HepG2 (cell line): ENCODE results near the gene PXK. TPM values are rescaled to one million over a fixed set of nuclear protein-coding genes. Genes with fewer than 3 reads are reported as not detected.

Experiments used
- BHLHE40 ChIP-seq: IDR thresholded peaks from 2 replicates; pipeline ENCODE4 v1.6.1; 2011; ENCODE audit warnings: low read length, improper control_type of control experiment
- BRF2 ChIP-seq: sonication (generic); formaldehyde crosslinking; IDR thresholded peaks from 2 replicates; pipeline ENCODE4 v1.8.1; 2022; ENCODE audit warnings: mild to moderate bottlenecking, missing genetic modification reagents
- CCAR2 ChIP-seq: fragments of 200-400 bp; formaldehyde crosslinking; optimal IDR thresholded peaks from 2 replicates; pipeline ENCODE3; 2018; ENCODE audit warnings: low read depth, mild to moderate bottlenecking, low read length, moderate library complexity
- IRF2 ChIP-seq: IDR thresholded peaks from 2 replicates; pipeline ENCODE4 v1.6.1; 2018; ENCODE audit warnings: missing genetic modification reagents, missing compliant biosample characterization
- JUN ChIP-seq: sonication (generic); formaldehyde crosslinking; IDR thresholded peaks from 2 replicates; pipeline ENCODE4 v1.4.0; 2020; ENCODE audit warnings: mild to moderate bottlenecking, missing genetic modification reagents
- KAT7 ChIP-seq: IDR thresholded peaks from 2 replicates; pipeline ENCODE4 v1.6.1; 2018; ENCODE audit warnings: borderline replicate concordance, missing compliant biosample characterization
- KLF12 ChIP-seq: sonication (generic); formaldehyde crosslinking; IDR thresholded peaks from 2 replicates; pipeline ENCODE4 v1.4.0; 2020; ENCODE audit warnings: missing genetic modification reagents, borderline replicate concordance
- MEF2D ChIP-seq: sonication (generic); formaldehyde crosslinking; IDR thresholded peaks from 2 replicates; pipeline ENCODE4 v1.5.1; 2020; ENCODE audit warnings: mild to moderate bottlenecking, missing genetic modification reagents
- REPIN1 ChIP-seq: sonication (generic); formaldehyde crosslinking; IDR thresholded peaks from 2 replicates; pipeline ENCODE4 v1.8.0; 2022; ENCODE audit warnings: missing genetic modification reagents, low read depth, mild to moderate bottlenecking, borderline replicate concordance
- YY1 ChIP-seq: IDR thresholded peaks from 2 replicates; pipeline ENCODE4 v1.6.1; 2011; ENCODE audit warnings: low read length, low read depth, moderate library complexity, mild to moderate bottlenecking; ENCODE audit not compliant: insufficient read depth, insufficient replicate concordance
- ZBTB1 ChIP-seq: sonication (generic); formaldehyde crosslinking; IDR thresholded peaks from 2 replicates; pipeline ENCODE4 v1.4.0; 2020; ENCODE audit warnings: missing genetic modification reagents, borderline replicate concordance
- ZNF180 ChIP-seq: sonication (generic); formaldehyde crosslinking; IDR thresholded peaks from 2 replicates; pipeline ENCODE4 v1.4.0; 2020; ENCODE audit warnings: low read depth, missing genetic modification reagents, borderline replicate concordance
- ZNF317 ChIP-seq: sonication (generic); formaldehyde crosslinking; IDR thresholded peaks from 2 replicates; pipeline ENCODE4 v1.5.0; 2020; ENCODE audit warnings: mild to moderate bottlenecking, missing genetic modification reagents
- ZNF639 ChIP-seq: conservative IDR thresholded peaks from 2 replicates; pipeline ENCODE4 v1.6.1; 2018; ENCODE audit warnings: missing genetic modification reagents
- ZNF670 ChIP-seq: sonication (generic); formaldehyde crosslinking; IDR thresholded peaks from 2 replicates; pipeline ENCODE4 v1.8.0; 2022; ENCODE audit warnings: mild to moderate bottlenecking, missing genetic modification reagents, borderline replicate concordance
- ZNF773 ChIP-seq: sonication (generic); formaldehyde crosslinking; IDR thresholded peaks from 2 replicates; pipeline ENCODE4 v1.4.0; 2020; ENCODE audit warnings: missing genetic modification reagents, borderline replicate concordance
- polyA plus RNA-seq, 8 experiments: library from polyadenylated mRNA; depleted of rRNA in 3 of 8; stranded (reverse) in 7 of 8; unstranded in 1 of 8; fragments of >200 nt; fragmentation: Illumina TruSeq in 4 of 8; extraction: Trizol in 4 of 8; gene quantifications; 2 replicates each; pipeline versions ENCODE4 v1.2.1 to v1.2.3, GENCODE V29; 2011 to 2016; ENCODE audit warnings: low read depth in 4 of 8, missing spikeins in 1 of 8, mixed read lengths in 1 of 8; ENCODE audit not compliant: insufficient read depth in 1 of 8
- total RNA-seq, 5 experiments: library from RNA; depleted of rRNA; stranded (reverse); fragments of >200 nt; fragmentation: Illumina TruSeq; extraction: Trizol; gene quantifications; 2 replicates each; pipeline ENCODE4 v1.2.3, GENCODE V29; 2016; ENCODE audit warnings: low read depth in 1 of 5
- TF ChIP-seq, protein P1 (sequence below): sonication (generic); formaldehyde crosslinking; IDR thresholded peaks from 2 replicates; pipeline ENCODE4 v1.4.0; 2020; ENCODE audit warnings: missing genetic modification reagents, borderline replicate concordance
- TF ChIP-seq, protein P2 (sequence below): IDR thresholded peaks from 2 replicates; pipeline ENCODE4 v1.6.1; 2016
- TF ChIP-seq, protein P3 (sequence below): sonication (generic); formaldehyde crosslinking; IDR thresholded peaks from 2 replicates; pipeline ENCODE4 v1.4.0; 2020; ENCODE audit warnings: missing genetic modification reagents, mild to moderate bottlenecking, borderline replicate concordance
- TF ChIP-seq, protein P4 (sequence below): sonication (generic); formaldehyde crosslinking; conservative IDR thresholded peaks from 2 replicates; pipeline ENCODE4 v1.8.1; 2023; ENCODE audit warnings: missing genetic modification reagents

The PXK gene
- total and polyA plus RNA-seq, 2 of the 13 experiments (the other 11 are each of a cell fraction or from before 2014, with no cell fraction given), result 6.4 to 18.6 TPM

GRCh38 chr3:58305882-58306711 is 26.6 kb upstream of the PXK start, which contains the start of the genes HTD2 and RPP14 (continued):
- TF ChIP-seq, protein P1, sequence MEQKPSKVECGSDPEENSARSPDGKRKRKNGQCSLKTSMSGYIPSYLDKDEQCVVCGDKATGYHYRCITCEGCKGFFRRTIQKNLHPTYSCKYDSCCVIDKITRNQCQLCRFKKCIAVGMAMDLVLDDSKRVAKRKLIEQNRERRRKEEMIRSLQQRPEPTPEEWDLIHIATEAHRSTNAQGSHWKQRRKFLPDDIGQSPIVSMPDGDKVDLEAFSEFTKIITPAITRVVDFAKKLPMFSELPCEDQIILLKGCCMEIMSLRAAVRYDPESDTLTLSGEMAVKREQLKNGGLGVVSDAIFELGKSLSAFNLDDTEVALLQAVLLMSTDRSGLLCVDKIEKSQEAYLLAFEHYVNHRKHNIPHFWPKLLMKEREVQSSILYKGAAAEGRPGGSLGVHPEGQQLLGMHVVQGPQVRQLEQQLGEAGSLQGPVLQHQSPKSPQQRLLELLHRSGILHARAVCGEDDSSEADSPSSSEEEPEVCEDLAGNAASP (CRISPR knock-in tag), result peak; percentile 59
- peak; percentile 89; the same call in 1 of the 2 replicates for TF ChIP-seq KAT7 (CRISPR knock-in tag)
- TF ChIP-seq, protein P2, sequence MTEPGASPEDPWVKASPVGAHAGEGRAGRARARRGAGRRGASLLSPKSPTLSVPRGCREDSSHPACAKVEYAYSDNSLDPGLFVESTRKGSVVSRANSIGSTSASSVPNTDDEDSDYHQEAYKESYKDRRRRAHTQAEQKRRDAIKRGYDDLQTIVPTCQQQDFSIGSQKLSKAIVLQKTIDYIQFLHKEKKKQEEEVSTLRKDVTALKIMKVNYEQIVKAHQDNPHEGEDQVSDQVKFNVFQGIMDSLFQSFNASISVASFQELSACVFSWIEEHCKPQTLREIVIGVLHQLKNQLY (CRISPR knock-in tag), result 0 out of 2 replicates have a peak, but pooled peaks have one; percentile 43
- peak; percentile 82 for TF ChIP-seq ZNF639 (CRISPR knock-in tag)
- TF ChIP-seq ZBTB1, result no peak
- TF ChIP-seq, protein P3, sequence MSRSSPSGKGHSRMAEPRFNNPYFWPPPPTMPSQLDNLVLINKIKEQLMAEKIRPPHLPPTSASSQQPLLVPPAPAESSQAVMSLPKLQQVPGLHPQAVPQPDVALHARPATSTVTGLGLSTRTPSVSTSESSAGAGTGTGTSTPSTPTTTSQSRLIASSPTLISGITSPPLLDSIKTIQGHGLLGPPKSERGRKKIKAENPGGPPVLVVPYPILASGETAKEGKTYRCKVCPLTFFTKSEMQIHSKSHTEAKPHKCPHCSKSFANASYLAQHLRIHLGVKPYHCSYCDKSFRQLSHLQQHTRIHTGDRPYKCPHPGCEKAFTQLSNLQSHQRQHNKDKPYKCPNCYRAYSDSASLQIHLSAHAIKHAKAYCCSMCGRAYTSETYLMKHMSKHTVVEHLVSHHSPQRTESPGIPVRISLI (CRISPR knock-in tag), result no peak; the same call in 1 of the 2 replicates
- TF ChIP-seq MEF2D (CRISPR knock-in tag), result peak; percentile 76
- TF ChIP-seq ZNF773 (CRISPR knock-in tag), result no peak
- TF ChIP-seq, protein P4, sequence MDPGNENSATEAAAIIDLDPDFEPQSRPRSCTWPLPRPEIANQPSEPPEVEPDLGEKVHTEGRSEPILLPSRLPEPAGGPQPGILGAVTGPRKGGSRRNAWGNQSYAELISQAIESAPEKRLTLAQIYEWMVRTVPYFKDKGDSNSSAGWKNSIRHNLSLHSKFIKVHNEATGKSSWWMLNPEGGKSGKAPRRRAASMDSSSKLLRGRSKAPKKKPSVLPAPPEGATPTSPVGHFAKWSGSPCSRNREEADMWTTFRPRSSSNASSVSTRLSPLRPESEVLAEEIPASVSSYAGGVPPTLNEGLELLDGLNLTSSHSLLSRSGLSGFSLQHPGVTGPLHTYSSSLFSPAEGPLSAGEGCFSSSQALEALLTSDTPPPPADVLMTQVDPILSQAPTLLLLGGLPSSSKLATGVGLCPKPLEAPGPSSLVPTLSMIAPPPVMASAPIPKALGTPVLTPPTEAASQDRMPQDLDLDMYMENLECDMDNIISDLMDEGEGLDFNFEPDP (CRISPR knock-in tag), result 0 out of 2 replicates have a peak, but pooled peaks have one; percentile 84
- peak; percentile 24; the same call in 1 of the 2 replicates for TF ChIP-seq ZNF670 (CRISPR knock-in tag)
- peak; percentile 61; the same call in 1 of the 2 replicates for TF ChIP-seq JUN
- peak; percentile 53 for TF ChIP-seq BHLHE40
- peak; percentile 68 for TF ChIP-seq YY1
- peak; percentile 87 for TF ChIP-seq REPIN1 (CRISPR knock-in tag)
- no peak; the same call in none of the 2 replicates for TF ChIP-seq ZNF317 (CRISPR knock-in tag)
- no peak for TF ChIP-seq ZNF180 (CRISPR knock-in tag)
- peak; percentile 88 for TF ChIP-seq IRF2 (CRISPR knock-in tag)
- TF ChIP-seq KLF12, result no peak
- no peak for TF ChIP-seq CCAR2
- no peak for TF ChIP-seq BRF2 (CRISPR knock-in tag)
